HG03571 (cell line): ENCODE data around the gene SLC45A3.

Source experiments
- ATAC-seq: cut with Tn5 transposase; IDR thresholded peaks from one replicate; pipeline ENCODE4 v1.9.1; 2021; ENCODE audit not compliant: unreplicated experiment

The SLC45A3 gene

GRCh38 chr1:205610901-205611466 is 69.3 kb downstream of the SLC45A3 start:
- no peak for ATAC-seq

GRCh38 chr1:205610036-205610435 is 70.3 kb downstream of the SLC45A3 start:
- no peak for ATAC-seq
